A673 (cell line): ENCODE measurements around the gene IVNS1ABP. TPM values are rescaled to one million over a fixed set of nuclear protein-coding genes. Genes with fewer than 3 reads are reported as not detected.

Experiments
- BruUV-seq: library from RNA; stranded (reverse); fragments of 400-500 nt; replicated peaks from 2 replicates; lab custom pipeline; 2021; lab: Mats Ljungman, UMichigan
- CTCF ChIA-PET: fragments of 300-600 bp; sonication (Branson Sonifier 250); formaldehyde crosslinking; loops from one replicate; lab custom pipeline; 2022; ENCODE audit warnings: antibody characterized with exemption; lab: Charles Lee
- POLR2A ChIA-PET: fragments of 300-600 bp; sonication (Branson Sonifier 250); formaldehyde crosslinking; loops from one replicate; lab custom pipeline; 2022; ENCODE audit warnings: antibody characterized with exemption; ENCODE audit not compliant: low non-redundant PET; lab: Charles Lee
- DNase-seq: peaks from one replicate; pipeline ENCODE4 v3.0.0-alpha.2; 2015; ENCODE audit warnings: low spot score
- H3K27ac ChIP-seq: fragments of 200-600 bp; sonication (generic); 2 replicates; pipeline ENCODE4 v1.5.1; 2016; ENCODE audit warnings: mixed run types, low read depth, mild to moderate bottlenecking, mixed read lengths, antibody characterized with exemption, low read length; ENCODE audit not compliant: poor library complexity, severe bottlenecking
- H3K27me3 ChIP-seq: fragments of 200-600 bp; sonication (generic); replicated peaks from 2 replicates; pipeline ENCODE4 v1.6.1; 2017; ENCODE audit warnings: mixed run types, low read depth, mild to moderate bottlenecking, mixed read lengths, antibody characterized with exemption, low read length; ENCODE audit not compliant: insufficient read depth, poor library complexity
- H3K36me3 ChIP-seq: fragments of 200-600 bp; sonication (generic); 2 replicates; pipeline ENCODE4 v1.6.1; 2016; ENCODE audit warnings: mixed run types, mild to moderate bottlenecking, mixed read lengths, antibody characterized with exemption, low read length; ENCODE audit not compliant: insufficient read depth, poor library complexity, severe bottlenecking
- H3K4me1 ChIP-seq: fragments of 200-600 bp; sonication (generic); 2 replicates; pipeline ENCODE4 v1.6.1; 2017; ENCODE audit warnings: mixed run types, mild to moderate bottlenecking, mixed read lengths, antibody characterized with exemption, low read length; ENCODE audit not compliant: insufficient read depth, poor library complexity, severe bottlenecking
- H3K4me3 ChIP-seq: fragments of 200-600 bp; sonication (generic); 2 replicates; pipeline ENCODE4 v1.5.1; 2016; ENCODE audit warnings: low read depth, mixed run types, mild to moderate bottlenecking, mixed read lengths, low read length; ENCODE audit not compliant: poor library complexity, severe bottlenecking
- H3K9me3 ChIP-seq: fragments of 200-600 bp; sonication (generic); 2 replicates; pipeline ENCODE4 v1.6.1; 2016; ENCODE audit warnings: mixed run types, low read depth, mild to moderate bottlenecking, mixed read lengths, antibody characterized with exemption, low read length; ENCODE audit not compliant: poor library complexity, severe bottlenecking
- EZH2 ChIP-seq: fragments of 200-600 bp; sonication (generic); IDR thresholded peaks from 2 replicates; pipeline ENCODE4 v1.6.1; 2017; ENCODE audit warnings: borderline replicate concordance, low read depth, mild to moderate bottlenecking, mixed read lengths, antibody characterized with exemption, low read length; ENCODE audit not compliant: poor library complexity, severe bottlenecking
- intact Hi-C: fragments of 100-400 bp; cut with micrococcal nuclease; formaldehyde crosslinking; loops from one replicate; pipeline ENCODE4 v1.10.0; 2022; ENCODE audit not compliant: unreplicated experiment
- total RNA-seq: library from RNA; stranded (reverse); gene quantifications from 2 replicates; pipeline ENCODE4 v1.2.3, GENCODE V29; 2021
- TF ChIP-seq, protein P1 (sequence below): fragments of 300-800, 200-600 bp; sonication (generic); conservative IDR thresholded peaks from 2 replicates; pipeline ENCODE4 v1.5.1; 2017; ENCODE audit warnings: low read depth, mild to moderate bottlenecking, antibody characterized with exemption, low read length, moderate library complexity, mixed read lengths

The IVNS1ABP gene
- total RNA-seq, 1 experiment from 2014 or later, result 221 TPM

DNA sequence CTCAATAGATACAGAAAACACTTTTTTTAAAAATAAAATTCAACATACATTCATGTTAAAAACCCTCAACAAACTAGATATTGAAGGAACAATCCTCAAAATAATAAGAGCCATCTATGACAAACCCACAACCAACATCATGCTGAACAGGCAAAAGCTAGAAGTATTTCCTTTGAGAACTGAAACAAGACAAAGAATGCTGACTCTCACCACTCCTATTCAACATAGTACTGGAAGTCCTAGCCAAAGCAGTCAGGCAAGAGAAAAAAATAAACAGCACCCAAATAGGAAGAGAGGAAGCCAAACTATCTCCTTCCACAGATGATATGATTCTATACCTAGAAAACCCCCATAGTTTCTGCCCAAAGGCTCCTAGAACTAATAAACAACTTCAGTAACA, 46.2 kb upstream of the IVNS1ABP start:
- Histone ChIP-seq H3K27ac (no peak overlapping the region), H3K4me1 (peaks cover 11% of the 10 kb centered on the region), H3K36me3 (no peaks in the 10 kb centered on the region), H3K9me3 (no peaks in the 10 kb centered on the region), H3K4me3 (no peak overlapping the region), H3K27me3 (no peaks in the 10 kb centered on the region)
- CTCF ChIA-PET, result no interaction called here
- TF ChIP-seq, protein P1, sequence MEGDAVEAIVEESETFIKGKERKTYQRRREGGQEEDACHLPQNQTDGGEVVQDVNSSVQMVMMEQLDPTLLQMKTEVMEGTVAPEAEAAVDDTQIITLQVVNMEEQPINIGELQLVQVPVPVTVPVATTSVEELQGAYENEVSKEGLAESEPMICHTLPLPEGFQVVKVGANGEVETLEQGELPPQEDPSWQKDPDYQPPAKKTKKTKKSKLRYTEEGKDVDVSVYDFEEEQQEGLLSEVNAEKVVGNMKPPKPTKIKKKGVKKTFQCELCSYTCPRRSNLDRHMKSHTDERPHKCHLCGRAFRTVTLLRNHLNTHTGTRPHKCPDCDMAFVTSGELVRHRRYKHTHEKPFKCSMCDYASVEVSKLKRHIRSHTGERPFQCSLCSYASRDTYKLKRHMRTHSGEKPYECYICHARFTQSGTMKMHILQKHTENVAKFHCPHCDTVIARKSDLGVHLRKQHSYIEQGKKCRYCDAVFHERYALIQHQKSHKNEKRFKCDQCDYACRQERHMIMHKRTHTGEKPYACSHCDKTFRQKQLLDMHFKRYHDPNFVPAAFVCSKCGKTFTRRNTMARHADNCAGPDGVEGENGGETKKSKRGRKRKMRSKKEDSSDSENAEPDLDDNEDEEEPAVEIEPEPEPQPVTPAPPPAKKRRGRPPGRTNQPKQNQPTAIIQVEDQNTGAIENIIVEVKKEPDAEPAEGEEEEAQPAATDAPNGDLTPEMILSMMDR, result no peak
- TF ChIP-seq EZH2, result no peak
- intact Hi-C loops, result no loop called here
- no TSS peak for BruUV-seq
- POLR2A ChIA-PET, result no interaction called here
- DNase-seq, result no peak

DNA sequence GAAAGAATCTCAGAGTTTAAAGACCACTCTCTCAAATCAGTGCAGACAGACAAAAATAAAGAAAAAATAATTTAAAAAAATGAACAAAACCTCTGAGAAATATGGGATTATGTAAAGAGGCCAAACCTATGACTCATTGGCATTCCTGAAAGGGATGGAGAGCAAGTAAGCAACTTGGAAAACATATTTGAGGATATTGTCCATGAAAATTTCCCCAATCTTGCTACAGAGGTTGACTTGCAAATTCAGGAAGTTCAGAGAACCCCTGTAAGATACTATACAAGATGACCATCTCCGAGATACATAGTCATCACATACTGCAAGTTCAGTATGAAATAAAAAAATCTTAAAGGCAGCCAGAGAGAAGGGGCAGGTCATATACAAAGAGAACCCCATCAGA, 43.7 kb upstream of the IVNS1ABP start:
- ChIA-PET POLR2A (no interaction called here), CTCF (no interaction called here)
- H3K4me1 ChIP-seq, result peaks cover 3% of the 10 kb centered on the region
- H3K27ac ChIP-seq, result no peak overlapping the region
- no peak for DNase-seq
- H3K36me3 ChIP-seq, result no peaks in the 10 kb centered on the region
- BruUV-seq, result no TSS peak
- H3K27me3 ChIP-seq, result no peaks in the 10 kb centered on the region
- no peak overlapping the region for H3K4me3 ChIP-seq
- TF ChIP-seq, protein P1, result no peak
- TF ChIP-seq EZH2, result no peak
- intact Hi-C loops, result no loop called here
- no peaks in the 10 kb centered on the region for H3K9me3 ChIP-seq

DNA sequence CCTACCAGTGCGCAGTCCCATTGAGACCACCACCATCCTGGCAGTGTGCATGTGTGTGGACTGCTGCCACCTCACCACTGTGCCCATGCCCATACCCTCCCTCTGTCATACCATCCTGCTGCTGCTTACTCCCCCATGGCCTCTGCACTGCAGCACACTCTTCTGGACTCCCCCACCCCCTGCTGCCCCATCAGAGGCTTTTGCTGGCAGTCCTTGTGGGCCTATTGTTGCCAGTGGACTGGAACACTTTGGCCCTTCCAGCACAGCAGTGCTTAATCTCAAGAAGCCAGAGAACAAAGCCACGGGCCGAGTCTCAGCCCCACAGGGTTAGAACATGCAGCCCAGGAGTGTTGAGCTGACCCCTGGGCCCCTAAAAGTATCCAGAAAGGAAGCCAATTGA, 41.9 kb upstream of the IVNS1ABP start:
- intact Hi-C loops, result no loop called here
- Histone ChIP-seq H3K4me1 (no peaks in the 10 kb centered on the region), H3K9me3 (no peaks in the 10 kb centered on the region), H3K27me3 (no peaks in the 10 kb centered on the region), H3K27ac (no peak overlapping the region), H3K4me3 (no peak overlapping the region), H3K36me3 (no peaks in the 10 kb centered on the region)
- no peak for DNase-seq
- no TSS peak for BruUV-seq
- POLR2A ChIA-PET, result no interaction called here
- CTCF ChIA-PET, result no interaction called here
- no peak for TF ChIP-seq EZH2
- TF ChIP-seq, protein P1, result no peak
